Fibroblast of skin of back (primary cell): Measurements from ENCODE around the gene CADM1.
A peak's percentile ranks its signal among the peaks of the same experiment; 100 is the strongest.

Experiments
- DNase-seq: peaks from one replicate; pipeline ENCODE4 v3.0.0-alpha.2; 2013

Gene CADM1

DNA sequence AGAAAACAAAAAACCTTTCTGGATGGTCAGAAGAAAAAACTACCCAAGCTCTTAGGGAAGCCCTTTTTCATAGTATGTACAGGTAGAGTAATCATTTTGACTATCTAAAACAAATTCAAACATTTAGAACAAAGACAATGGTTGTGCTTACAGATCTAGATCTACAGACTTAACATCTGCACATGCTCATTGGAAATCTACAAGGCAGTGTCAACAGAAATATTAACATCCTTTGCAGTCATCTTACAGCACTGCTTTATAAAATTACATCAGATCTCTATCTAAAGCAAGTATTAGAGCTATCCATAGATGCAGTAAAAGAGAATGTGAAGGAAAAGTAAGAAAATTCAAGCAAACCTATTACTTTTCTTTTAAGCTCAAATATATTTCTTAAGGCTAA, 110.3 kb downstream of the CADM1 start:
- DNase-seq, result no peak

DNA sequence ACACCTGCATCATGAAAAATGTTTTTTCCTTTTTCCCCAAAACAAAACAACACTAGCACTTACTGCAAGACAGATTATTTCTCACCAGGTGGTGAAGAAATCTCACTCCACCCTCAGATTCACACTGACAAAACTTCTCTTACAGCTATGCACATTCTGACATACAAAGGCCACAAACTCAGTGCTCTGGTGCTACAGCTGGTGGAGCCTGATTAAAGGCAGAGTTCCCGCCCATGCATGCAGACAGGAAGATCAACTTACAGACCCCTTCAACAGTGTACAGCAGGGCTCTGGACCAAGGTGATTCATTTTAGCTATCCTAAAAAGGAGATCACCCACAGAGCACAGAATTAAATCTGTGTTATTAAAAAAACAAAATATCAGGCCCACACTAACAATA, 112.6 kb downstream of the CADM1 start:
- peak; percentile 23 for DNase-seq

DNA sequence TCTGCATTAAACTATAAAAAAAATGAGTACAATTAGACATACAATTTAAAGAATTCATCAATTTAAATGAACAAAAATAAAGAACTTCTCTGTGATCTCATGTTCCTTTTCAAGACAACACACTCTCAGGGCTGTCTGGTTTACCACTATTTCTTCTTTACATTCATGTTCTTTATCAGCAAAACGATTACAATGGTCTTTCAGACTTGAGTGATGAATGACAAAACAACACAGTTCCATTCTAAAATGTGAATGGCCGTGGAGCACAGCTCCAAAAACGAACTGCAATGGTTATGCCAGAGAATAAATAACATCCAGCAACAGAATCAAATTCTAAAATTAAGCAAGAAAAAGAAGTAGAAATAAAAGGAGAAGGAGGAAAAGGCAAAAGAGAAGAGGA, 113.1 kb downstream of the CADM1 start:
- DNase-seq, result no peak

DNA sequence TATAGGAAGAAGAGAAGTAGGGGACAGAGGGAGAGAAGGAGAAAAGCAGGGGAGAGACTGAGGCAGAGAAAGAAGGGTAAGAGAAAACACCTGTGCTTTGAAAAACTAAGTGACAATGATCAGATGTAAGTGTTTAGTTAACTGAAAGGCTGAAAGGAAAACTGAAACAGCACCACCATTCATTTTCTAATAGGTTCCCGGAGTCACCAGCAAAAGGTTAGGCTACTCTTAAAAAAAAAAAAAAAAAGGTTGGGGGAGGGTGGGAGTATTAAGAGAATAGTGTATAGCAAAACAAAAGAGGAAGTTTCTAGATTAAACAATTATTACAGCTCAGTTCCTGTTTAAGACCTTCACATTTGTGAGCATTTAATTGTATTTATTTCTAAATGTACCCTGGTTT, 113.8 kb downstream of the CADM1 start:
- no peak for DNase-seq

DNA sequence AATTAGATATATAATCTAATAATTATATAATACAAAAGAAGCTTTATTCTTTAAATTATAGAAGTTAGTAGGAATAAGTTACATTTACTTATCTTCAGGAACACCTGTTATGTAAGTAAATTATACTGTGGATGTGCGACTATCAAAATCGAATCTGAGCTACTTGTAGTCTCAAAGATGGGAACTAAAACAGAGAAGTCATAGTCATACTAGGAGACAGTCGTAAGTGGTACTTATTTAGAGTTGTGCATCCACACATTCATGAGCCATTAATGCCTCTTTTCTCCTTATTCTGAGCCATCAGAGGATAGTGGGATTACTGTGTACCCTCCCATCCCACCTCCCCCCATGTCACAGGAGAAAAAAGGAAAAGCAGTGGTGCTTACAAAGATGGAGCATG, 114.4 kb downstream of the CADM1 start:
- no peak for DNase-seq

DNA sequence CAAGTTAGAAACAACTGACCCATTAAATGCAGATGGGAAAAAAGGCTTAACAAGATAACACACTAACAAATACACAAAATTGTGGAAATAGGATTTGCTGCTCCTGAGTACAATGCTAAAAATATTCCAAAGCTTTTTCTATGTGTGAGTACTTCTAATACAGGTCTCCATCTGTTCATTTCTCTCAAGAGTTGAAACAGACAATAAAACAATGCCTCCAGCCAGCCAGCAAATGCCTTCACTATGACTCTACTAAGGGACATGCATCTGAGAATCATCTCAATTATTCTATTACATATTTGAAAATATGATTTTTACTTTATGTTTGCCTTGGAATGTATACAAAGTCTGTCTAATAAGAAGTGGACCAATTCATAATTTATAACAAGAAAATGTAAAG, 119.0 kb downstream of the CADM1 start:
- peak; percentile 65 for DNase-seq

DNA sequence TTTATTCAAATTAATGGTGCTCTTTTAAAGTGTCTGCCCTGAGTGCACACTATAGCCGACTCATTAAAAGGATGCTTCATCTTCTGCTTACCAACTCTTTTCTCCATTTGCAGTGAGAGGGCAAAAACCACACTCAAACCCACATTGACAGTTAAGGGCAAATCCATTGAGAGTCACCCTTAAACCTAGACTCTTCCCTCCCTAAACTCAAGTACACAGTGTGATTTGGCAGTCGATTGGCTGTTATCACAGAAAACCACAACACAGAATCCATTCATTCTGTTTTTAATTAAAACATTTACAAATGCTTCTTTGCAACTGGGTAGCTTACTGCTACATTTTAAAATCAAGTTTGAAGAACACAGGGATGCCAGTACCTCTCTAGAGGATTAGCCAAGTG, 120.0 kb downstream of the CADM1 start:
- DNase-seq, result no peak

DNA sequence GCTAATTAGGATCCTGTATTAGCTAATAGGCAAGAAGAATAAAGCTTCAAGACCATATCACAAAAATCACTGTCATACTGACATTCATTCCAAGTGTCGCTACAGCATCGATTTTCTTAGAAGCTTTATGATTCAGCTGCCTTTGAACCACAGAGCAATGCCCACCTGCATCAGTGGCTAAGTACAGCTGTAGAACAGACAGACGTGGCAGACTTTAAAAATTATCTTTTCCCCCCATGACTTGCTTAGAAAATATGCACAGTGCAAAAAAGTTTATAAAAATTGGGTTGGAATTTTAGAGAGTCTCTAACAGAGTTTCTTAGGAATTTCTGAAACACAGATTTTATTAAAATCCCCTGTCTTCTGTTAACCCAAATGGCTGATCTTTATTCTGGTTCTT, 120.8 kb downstream of the CADM1 start:
- DNase-seq, result no peak

DNA sequence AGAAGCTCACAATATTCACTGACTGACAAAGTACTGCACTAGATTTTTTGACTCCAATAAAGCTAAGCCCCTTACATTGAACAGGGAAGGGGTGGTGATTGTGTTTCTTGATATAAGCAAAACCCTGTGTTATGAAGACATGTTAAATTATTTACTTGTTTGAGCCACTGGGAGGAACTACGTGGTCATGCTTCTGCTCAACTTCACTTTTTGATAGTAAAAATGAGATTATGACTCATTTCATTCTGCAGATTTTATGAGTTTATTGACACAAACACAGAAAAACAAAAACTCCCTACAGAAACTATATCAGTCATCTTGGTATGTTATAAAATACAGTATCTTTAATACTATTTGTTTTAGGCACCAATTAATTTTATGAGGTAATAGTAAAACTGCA, 124.7 kb downstream of the CADM1 start:
- no peak for DNase-seq

DNA sequence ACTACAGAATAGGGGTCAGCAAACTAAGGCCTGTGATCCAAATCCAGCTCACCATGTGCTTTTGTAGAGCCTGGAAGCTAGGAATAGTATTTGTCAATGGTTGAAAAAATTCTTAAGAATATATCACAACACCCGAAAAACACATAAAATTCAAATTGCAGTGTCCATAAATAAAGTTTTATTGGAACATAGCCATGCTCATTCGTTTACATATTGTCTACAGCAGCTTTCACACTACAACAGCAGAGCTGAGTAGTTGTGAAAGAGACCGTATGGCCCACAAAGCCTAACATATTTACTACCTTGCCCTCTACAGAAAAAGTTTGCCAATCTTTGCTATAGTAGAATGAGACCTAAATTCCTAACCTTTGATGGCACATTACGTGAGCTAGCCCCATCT, 125.7 kb downstream of the CADM1 start:
- DNase-seq, result no peak

DNA sequence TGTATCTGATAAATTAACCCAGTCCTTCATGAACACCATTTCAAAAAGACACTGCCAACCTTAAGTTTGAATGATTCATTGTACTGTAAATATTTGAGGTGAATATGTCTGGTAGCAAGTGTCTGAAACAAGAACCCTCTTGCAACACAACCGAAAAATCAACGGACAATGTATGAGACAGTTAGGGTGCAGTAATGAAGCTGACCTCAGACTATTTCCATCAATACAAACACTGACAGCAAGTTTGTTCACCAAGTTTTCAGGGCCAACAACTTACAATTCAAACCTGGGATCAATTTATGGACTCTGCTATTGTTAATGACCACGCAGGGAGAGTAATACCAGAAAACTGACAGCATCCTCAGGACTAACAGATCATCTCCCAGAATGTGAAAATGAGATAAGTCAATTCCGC, 126.3 kb downstream of the CADM1 start:
- no peak for DNase-seq

DNA sequence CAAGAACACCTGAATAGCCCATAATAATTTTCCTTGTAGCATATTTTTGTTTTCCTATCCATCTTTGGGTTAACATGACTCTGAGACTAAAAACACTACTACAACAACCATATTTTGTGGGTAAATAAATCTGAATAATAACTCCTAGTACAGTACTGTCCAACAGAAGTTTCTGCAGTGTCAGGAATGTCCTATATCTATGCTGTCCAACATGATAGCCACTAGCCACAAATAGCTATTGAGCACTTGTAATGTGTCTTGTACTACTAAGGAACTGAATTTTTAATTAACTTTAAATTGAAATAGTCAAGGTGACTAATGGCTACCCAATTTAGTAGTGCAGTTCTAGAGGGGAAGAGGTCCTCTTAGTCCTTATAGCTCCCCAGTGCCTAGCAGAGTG, 135.6 kb downstream of the CADM1 start:
- no peak for DNase-seq

DNA sequence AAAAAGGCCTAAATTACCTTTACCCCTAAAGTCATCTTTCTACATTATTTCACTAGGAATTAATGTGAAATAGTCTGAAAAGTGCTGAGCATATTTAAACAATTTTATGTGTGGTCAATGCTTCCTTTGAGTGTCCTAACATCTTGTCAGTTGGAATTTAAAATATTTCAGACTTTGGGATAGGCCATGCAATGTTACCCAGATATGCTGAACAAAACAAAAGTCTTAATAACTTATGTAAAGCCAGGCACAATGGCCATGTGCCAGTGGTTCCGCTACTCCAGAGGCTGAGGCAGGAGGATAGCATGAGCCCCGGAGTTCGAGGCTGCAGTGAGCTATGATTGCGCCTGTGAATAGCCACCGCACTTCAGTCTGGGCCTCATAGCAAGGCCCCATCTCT, 137.4 kb downstream of the CADM1 start:
- DNase-seq, result peak; percentile 27

DNA sequence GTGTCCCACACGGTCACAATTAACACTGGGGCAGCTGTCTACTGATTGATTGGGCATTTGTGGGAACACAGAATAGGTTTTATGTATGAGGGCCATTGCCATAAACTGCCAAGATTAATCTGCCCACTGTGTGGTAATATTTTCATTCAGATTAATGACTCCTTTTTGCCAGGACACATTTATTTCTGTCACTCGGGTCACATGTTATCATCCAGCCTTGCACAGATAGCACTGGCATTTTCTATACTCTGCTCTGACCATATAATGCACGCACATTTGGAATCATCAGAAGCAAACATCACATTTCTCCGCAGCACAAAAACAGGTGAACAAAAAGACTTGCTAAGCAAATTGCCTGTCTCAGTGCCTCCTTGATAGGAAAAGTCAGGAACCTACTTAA, 138.3 kb downstream of the CADM1 start:
- DNase-seq, result no peak

DNA sequence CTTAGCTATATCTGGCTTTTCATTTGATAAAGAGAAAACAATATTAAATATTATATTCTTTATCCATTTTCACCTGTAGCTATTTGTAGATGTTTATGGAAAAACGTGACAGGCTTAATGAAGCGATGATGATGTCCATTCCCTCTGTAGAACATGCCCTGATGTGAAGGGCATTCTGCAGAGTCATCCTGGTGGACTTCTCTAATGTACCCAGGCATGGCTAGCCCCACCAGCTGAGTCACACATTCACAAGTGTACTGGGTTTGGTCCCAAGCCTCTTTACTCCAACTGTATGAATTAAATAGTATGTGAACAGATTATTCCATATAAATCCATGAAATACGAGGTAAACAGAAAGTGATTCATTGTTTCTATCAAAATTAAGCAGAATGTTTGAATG, 139.3 kb downstream of the CADM1 start:
- no peak for DNase-seq

DNA sequence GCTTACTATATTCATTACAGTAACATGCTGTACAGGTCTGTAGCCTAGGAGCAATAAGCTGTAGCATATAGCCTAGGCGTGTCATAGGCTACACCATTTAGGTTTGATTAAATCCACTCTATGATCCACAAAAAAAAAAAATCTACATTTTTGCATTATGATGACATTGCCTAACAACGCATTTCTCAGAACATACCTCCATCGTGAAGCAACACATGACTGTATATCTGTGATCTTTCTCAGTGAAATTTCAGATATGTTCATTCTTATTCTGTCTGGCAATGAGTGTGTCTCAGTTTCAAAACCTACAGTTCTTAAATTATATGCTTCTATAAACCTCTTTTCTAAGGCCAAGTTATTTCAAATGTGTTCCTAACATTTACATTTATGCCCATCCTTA, 140.3 kb downstream of the CADM1 start:
- peak; percentile 23 for DNase-seq

DNA sequence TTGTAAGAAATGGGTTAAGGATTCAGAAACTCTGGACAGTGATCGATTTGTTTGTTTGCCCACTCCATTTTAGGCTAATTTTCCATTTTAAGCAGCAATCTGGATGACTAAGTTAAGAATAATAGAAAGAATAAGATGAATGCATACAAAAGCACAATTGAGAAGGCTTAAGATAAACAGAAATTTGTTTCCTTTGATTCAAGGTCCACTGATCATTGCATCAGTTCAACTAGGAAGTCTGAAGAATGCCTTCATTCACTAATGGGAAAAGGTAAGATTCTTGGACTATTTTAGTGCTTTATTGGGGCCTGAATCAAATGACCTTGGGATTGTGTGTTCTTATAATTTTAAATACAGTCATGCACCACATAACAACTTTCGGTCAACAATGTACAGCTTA, 140.8 kb downstream of the CADM1 start:
- DNase-seq, result no peak

DNA sequence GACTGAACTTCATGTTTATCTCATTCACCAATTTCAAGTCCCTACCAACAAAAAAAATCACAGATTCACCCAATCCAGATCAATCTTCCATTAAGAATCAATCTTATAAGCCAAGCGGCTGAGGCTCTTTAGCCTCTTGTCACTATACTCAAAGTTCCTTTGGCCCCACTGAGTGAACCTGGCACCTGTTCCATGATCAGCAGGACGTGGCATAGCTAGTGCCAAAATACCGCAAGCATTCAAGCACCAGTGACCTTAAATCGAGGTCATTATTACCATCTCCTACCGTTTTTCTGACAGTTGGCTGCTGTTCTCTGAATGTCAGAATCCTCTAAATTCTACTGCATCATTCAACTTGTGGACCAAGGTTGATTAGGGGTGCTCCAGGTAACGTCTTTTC, 141.2 kb downstream of the CADM1 start:
- DNase-seq, result no peak

DNA sequence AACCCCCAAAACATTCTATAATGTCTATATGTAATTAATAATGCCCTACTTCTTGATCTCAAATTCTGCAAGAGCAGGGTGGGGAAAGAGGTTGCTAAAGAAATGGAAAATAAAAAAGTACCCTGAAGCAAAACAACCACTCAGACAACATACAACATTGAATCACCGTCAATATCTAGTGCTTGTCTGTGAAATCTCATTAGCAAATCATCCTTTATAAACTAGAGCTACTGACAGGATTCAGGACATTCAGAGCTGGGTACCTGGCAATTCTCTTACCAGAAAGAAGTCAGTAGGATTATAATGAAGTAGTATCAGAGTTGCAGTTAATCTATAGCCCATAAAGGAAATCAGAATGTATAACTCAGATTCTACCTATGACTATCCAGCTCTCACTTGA, 143.2 kb downstream of the CADM1 start:
- DNase-seq, result no peak

DNA sequence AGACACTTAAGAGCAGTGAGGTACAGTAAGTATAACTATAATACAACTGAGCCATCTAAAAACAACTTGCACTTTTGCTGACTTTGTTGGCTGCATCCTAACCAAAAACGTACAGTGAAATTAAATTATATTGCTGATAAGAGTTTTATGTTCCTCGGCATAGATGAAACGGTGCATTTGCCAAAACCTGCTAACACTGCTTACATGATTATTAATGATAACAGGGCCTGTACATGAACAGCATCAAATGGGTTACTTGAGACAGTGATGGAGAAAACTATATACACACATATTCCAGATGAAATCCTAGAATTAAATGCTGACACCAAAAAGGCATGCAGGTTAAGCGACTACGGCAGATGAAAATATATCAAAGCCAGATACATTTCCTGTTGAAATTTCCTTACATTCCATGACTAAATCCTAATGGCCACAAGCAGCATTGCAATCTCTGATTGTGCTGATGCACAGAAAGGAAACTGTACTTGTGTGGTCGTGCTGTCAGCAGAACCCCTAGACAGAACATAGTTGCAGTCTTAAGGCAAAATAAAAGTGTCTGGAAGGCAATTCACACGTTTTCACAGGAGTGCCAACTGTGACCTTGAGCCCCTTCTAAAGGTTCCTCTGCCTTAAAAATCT, 143.9 kb downstream of the CADM1 start:
- DNase-seq, result peak; percentile 33

DNA sequence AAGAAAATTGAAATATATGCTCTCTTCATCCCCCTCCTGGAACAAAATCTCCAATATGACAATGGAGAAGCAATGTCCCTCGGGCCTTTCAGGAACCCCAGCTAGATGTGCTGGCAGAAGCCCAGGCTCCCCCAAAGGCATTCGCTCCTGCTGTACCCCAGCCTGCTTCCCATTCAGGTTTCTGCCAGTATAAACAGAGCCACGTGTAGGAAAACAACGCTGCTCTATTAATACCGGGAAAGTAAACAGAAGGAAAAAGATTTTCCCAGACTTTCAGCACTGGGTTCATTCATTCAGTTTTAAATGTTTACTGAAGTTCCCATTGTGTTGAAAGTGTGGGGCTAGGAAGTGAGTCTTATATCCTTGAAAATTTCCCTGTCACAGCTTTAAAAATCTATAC, 147.1 kb downstream of the CADM1 start:
- DNase-seq, result peak; percentile 3

DNA sequence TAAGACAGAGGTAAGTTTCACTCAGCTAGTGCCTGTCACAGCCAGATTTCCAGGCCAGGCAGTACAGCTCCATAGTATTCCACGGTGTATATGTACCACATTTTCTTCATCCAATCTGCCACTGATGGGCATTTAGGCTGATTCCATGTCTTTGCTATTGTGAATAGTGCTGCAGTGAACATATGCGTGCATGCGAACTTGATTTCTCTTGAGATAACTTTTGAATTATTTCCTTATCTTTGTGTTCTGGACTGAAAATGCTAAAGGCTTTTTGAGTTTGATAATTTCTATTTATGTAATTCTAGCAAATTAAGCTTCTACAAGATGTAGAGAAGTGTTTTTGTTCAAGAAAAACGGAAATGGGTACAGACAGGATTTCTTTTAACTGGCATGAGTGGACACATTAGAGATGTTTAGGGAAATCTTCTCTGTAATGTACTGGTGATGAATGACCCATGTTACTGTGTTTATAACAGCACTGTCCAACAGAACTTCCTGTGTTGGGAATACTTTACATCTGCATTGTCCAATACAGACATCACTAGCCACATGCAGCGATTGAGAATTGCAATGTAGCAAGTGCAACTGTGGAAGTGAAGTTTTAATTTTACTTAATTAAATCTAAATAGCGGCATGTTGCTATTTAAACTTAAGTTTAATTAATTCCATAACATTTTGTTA, 151.3 kb downstream of the CADM1 start:
- DNase-seq, result no peak

DNA sequence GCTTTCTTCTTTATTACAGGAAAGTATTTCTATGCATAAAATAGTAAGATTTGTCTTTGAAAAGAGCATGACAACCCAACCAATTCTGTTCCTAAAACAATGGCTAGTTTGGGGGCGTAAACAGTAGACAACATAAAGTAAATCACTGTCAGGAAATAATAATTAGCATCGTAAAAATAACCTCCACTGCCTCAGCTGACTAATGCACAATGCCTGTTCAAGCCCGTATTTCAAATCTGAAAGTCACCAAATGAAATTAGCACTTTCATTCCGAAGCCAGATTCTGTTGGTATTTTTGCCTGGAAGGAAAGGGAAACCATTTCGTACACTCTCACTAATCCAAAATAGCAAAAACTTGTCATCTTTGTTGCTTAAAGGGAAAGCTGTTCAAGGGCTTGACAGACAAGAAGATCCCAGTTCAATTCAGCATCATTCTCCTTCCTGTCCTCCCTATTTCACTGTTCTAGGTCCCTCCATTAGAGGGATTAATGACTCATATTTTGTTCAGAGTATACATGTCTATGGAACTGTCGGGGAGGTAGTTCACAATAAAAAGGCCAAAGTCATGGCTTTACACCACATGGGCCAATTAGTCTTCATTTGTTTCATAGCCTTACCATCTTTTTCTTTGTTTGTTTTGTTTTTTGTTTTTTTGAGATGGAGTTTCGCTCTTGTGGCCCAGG, 154.7 kb downstream of the CADM1 start:
- DNase-seq, result no peak

DNA sequence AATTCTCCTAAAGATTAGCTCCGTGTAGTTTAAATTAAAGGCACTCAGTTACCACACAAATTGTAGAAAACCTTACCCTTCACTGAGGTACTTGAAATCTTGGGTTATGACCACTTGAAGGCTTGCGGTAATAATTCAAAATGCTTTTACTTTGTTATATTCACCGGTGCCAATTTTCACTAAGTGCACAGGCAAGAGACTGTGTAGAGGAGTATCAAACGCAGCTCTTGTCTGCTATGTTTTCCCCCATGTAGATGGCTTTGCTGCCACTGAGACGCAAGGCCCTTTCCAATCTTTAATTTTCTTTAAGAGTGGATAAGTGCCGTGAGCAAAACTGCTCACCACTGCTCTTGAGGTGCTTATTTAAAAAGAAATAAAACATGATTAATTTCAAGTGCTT, 155.8 kb downstream of the CADM1 start:
- no peak for DNase-seq
